Heart left ventricle (tissue), 16 donors: ENCODE results near the gene NR1H3. TPM values are rescaled to one million over a fixed set of nuclear protein-coding genes. Genes with fewer than 3 reads are reported as not detected.

ENCODE experiments used
- ATAC-seq, 4 donors: fragments of 200-7000 bp; cut with Tn5 transposase; one replicate each; pipeline ENCODE4 v1.9.1; 2020 to 2022; ENCODE audit warnings: moderate library complexity in 4 of 4, mild to moderate bottlenecking in 3 of 4, moderate number of reproducible peaks in 1 of 4
- DNase-seq, 5 donors: peaks; one replicate each; pipeline ENCODE4 v3.0.0-alpha.2; 2020
- H3K27ac ChIP-seq, 12 donors: fragments of 200-600 bp; sonication (generic) in 4 of 12; one replicate each; pipeline versions ENCODE4 v1.5.0 to v1.8.0; 2016 to 2022; ENCODE audit warnings: mild to moderate bottlenecking in 2 of 12
- H3K27me3 ChIP-seq, 9 donors: fragments of 200-600 bp; sonication (generic) in 2 of 9; one replicate each; pipeline versions ENCODE4 v1.5.1 to v1.8.0; 2016 to 2022; ENCODE audit warnings: mild to moderate bottlenecking in 3 of 9
- H3K36me3 ChIP-seq, 9 donors: fragments of 200-600 bp; sonication (generic) in 2 of 9; one replicate each; pipeline versions ENCODE4 v1.5.0 to v1.8.0; 2018 to 2022; ENCODE audit warnings: mild to moderate bottlenecking in 2 of 9
- H3K4me1 ChIP-seq, 12 donors: fragments of 200-600 bp; sonication (generic) in 4 of 12; one replicate each; pipeline versions ENCODE4 v1.5.0 to v1.8.0; 2016 to 2022; ENCODE audit warnings: mild to moderate bottlenecking in 3 of 12
- H3K4me3 ChIP-seq, 12 donors: fragments of 200-600 bp; sonication (generic) in 4 of 12; one replicate each; pipeline versions ENCODE4 v1.5.0 to v1.8.0; 2017 to 2022; ENCODE audit warnings: mild to moderate bottlenecking in 9 of 12, moderate library complexity in 4 of 12
- H3K9me3 ChIP-seq, 12 donors: fragments of 200-600 bp; sonication (generic) in 4 of 12; one replicate each; pipeline versions ENCODE4 v1.5.0 to v1.8.0; 2016 to 2022; ENCODE audit warnings: mild to moderate bottlenecking in 1 of 12
- CTCF ChIP-seq, 12 donors: fragments of 200-600 bp; sonication (generic) in 4 of 12; IDR thresholded peaks; one replicate each; pipeline versions ENCODE4 v1.5.0 to v1.8.0; 2018 to 2022; ENCODE audit warnings: antibody characterized with exemption in 12 of 12, mild to moderate bottlenecking in 5 of 12
- POLR2A ChIP-seq, 2 donors: fragments of 450-650 bp; IDR thresholded peaks; one replicate each; pipeline ENCODE4 v1.6.1; 2017; ENCODE audit warnings: antibody characterized with exemption in 2 of 2, mild to moderate bottlenecking in 2 of 2, moderate library complexity in 2 of 2
- WGBS, 4 donors: extraction: QIAGEN DNeasy Blood & Tissue Kit in 2 of 4; methylation state at CpG; one replicate each; pipeline versions ENCODE4 v1.1.5 to v1.1.7; 2013 to 2018; 5-methylcytosine and 5-hydroxymethylcytosine counted together
- intact Hi-C, 10 donors: fragments of 100-400 bp; cut with DNase I; formaldehyde crosslinking; loops; one replicate each; pipeline versions ENCODE4 v1.11.1 to v1.14.2; 2022
- polyA plus RNA-seq, 2 donors: library from polyadenylated mRNA; stranded (reverse); fragments of 200-250 nt; gene quantifications; one replicate each; pipeline ENCODE4 v1.2.3, GENCODE V29; 2013
- total RNA-seq, 9 donors: library from RNA; depleted of rRNA in 2 of 9; stranded (reverse); fragments of >200 nt in 2 of 9; fragmentation: NEBNext Ultra II Directional in 3 of 9; extraction: Animal tissue kit (Norgen Biotek cat#: 25700) in 3 of 9; gene quantifications; one replicate each; pipeline versions ENCODE4 v1.1.0 to v1.2.4, GENCODE V29; 2016 to 2023
- donor health status: ischemic (EF 13 %, LVEDD 7.1; RV severe dilation, severe dysfunction).
- donor health status: healthy with polysubstance abuse.
- donor health status: DM: no; HTN: yes; CAD: no.
- donor health status: DM: no; HTN: no; CAD: no.
- donor health status: ischemic (EF 25% LVEDD 6.9; RV normal size, moderate dysfunction).
- donor health status: ischemic (EF 25% LVEDD 5.7; RV mildly dilated, moderate dysfunction).
- donor health status: healthy.
- donor health status: DM: yes; HTN: yes; CAD: no.
- donor health status: ischemic (EF 35%, LVEDD 5.7; RV mildly dilated, moderate dysfunction).
- donor health status: nonischemic (EF 11% LVEDD 7.7; RV severe dilation, severe dysfunction).
- donor health status: DM: yes; HTN: yes; CAD: no.
- donor health status: PGD.
- donor health status: ischemic (EF 29% LVEDD 5.4; RV normal size, mild dysfunction).
- donor health status: nonischemic (EF 23%, LVEDD 6.1; RV moderate dilation, normal function).

NR1H3 gene
- total and polyA plus RNA-seq, 11 donors, result 3.9 to 38.5 (median 11.9) TPM

DNA sequence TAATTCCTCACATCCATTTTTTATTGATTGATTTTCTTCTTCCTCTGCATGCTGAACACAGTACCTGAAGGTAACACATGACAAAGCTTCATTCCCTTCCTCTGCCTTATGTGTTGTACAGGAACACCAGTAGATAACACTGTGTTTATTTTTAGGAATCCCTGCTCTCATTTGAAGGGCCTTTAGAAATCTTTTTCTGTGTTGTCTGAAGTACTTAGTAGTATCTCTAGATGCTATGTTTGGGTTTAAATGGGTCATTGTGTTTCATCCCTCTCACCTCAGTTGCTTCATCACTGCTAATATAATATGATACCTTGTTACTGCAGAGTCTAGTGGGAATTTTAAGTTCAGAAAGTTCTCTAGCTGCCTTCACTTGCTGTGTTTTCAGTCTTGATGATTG lies 22.3 kb downstream of the NR1H3 start:
- Histone ChIP-seq H3K27ac (peak overlapping the region in 8 of 12 donors; percentile 19 to 78 (median 46)), H3K9me3 (no peaks in the 10 kb centered on the region), H3K36me3 (peaks cover 8 to 100% (median 100%) of the 10 kb centered on the region in 9 donors), H3K27me3 (no peaks in the 10 kb centered on the region), H3K4me3 (no peak overlapping the region), H3K4me1 (peaks cover 0 to 23% (median 5%) of the 10 kb centered on the region in 12 donors)
- intact Hi-C loops, result no loop called here
- no peak for DNase-seq
- no peak for TF ChIP-seq POLR2A (IDR thresholded peaks at IDR 0.05)
- no peak for TF ChIP-seq CTCF (IDR thresholded peaks at IDR 0.05)
- ATAC-seq, result peak; percentile 78 to 90 (median 84)

- Histone ChIP-seq H3K4me3 (no peak overlapping the region), H3K4me1 (peaks cover 0 to 23% (median 5%) of the 10 kb centered on the region in 12 donors), H3K9me3 (no peaks in the 10 kb centered on the region), H3K36me3 (peaks cover 8 to 100% (median 100%) of the 10 kb centered on the region in 9 donors), H3K27me3 (no peaks in the 10 kb centered on the region), H3K27ac (peak overlapping the region in 9 of 12 donors; percentile 1 to 78 (median 46))
- 63 to 79% (median 67%) methylated on average over 5 of the region's 5 CpGs for WGBS, 4 donors
- no peak for DNase-seq
- intact Hi-C loops, result no loop called here
- TF ChIP-seq POLR2A (IDR thresholded peaks at IDR 0.05), result no peak
- TF ChIP-seq CTCF (IDR thresholded peaks at IDR 0.05), result no peak
- ATAC-seq, result no peak
Observed at GRCh38 chr11:47280860-47281259, 23.1 kb downstream of the NR1H3 start.

- peaks cover 4 to 100% (median 99%) of the 10 kb centered on the region in 9 donors for H3K36me3 ChIP-seq
- DNase-seq, result no peak
- H3K9me3 ChIP-seq, result no peaks in the 10 kb centered on the region
- peaks cover 0 to 38% (median 12%) of the 10 kb centered on the region in 12 donors for H3K4me1 ChIP-seq
- TF ChIP-seq CTCF (IDR thresholded peaks at IDR 0.05) (no peak), POLR2A (IDR thresholded peaks at IDR 0.05) (no peak)
- H3K4me3 ChIP-seq, result no peak overlapping the region
- H3K27ac ChIP-seq, result no peak overlapping the region
- intact Hi-C loops, result no loop called here
- no peak for ATAC-seq
- 92 to 96% (median 95%) methylated on average over 7 of the region's 7 CpGs for WGBS, 4 donors
- no peaks in the 10 kb centered on the region for H3K27me3 ChIP-seq
Observed at GRCh38 chr11:47282462-47282861, 24.7 kb downstream of the NR1H3 start.

GRCh38 chr11:47284151-47284550 lies 26.4 kb downstream of the NR1H3 start:
- Histone ChIP-seq H3K36me3 (peaks cover 4 to 100% (median 99%) of the 10 kb centered on the region in 9 donors), H3K27me3 (no peaks in the 10 kb centered on the region), H3K27ac (no peak overlapping the region), H3K4me3 (no peak overlapping the region), H3K4me1 (peaks cover 0 to 50% (median 11%) of the 10 kb centered on the region in 12 donors), H3K9me3 (no peaks in the 10 kb centered on the region)
- intact Hi-C loops, result no loop called here
- TF ChIP-seq POLR2A (IDR thresholded peaks at IDR 0.05) (no peak), CTCF (IDR thresholded peaks at IDR 0.05) (no peak)
- no peak for DNase-seq
- ATAC-seq, result no peak
- 86 to 95% (median 92%) methylated on average over 4 of the region's 4 CpGs for WGBS, 4 donors
